Omental fat pad (tissue), 4 donors: ENCODE data around the gene DHX34. TPM values are rescaled to one million over a fixed set of nuclear protein-coding genes. Genes with fewer than 3 reads are reported as not detected.
"Not testable (repeated sequence)": the region's sequence is repeated elsewhere in the genome, so short reads cannot be mapped to it uniquely, and the experiment has no call there.

Source experiments
- ATAC-seq: fragments of 150-250 bp; one replicate; pipeline ENCODE4 v1.9.1; 2016; ENCODE audit warnings: mild to moderate bottlenecking, moderate library complexity; ENCODE audit not compliant: low FRiP score
- DNase-seq: peaks from one replicate; pipeline ENCODE4 v3.0.0-alpha.2; 2019; ENCODE audit warnings: low spot score
- CTCF ChIP-seq, 3 donors: fragments of 450-650 bp; IDR thresholded peaks; one replicate each; pipeline ENCODE4 v1.5.1; 2016 to 2017; ENCODE audit warnings: antibody characterized with exemption in 3 of 3, mild to moderate bottlenecking in 3 of 3, moderate library complexity in 2 of 3
- total RNA-seq, 4 donors: library from RNA; depleted of rRNA; stranded (reverse); fragments of >200 nt; gene quantifications; one replicate each; pipeline ENCODE4 v1.1.0, GENCODE V29; 2016

Gene DHX34
- total RNA-seq, 4 donors from 2014 or later: 9.5 to 22.2 (median 14.7) TPM

DNA sequence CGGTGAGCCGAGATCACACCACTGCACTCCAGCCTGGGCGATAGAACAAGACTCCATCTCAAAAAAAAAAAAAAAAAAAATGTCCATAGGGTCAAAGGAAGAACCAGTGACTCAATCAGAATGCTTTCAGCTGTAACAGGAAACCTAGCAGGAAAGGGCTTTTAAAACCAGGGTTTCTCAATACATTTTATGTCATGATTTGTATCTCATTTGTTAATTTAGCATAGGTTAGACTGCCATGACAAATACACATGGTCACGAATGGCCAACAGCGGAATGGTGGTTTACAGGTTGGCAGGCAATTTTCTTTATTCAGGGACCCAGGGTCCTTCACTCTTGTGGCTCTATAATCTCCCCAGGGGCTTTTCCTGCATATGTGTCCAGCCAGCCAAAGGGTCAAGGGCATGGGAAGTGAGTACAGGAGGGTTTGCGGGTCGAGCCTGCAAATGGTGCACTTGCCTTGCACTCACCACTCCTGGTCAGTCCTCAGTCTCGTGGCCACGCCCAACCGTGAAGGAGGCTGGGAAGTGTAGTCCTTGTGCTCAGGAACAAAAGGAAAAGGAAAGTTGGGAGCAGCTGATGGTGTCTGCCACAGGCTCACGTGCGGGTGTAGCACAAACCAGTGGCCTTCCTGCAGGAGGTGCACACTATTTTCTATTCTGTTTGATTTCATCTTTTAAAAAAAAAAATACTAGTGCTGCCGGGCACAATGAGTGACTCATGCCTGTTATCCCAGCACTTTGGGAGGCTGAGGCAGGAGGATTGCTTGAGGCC is 14.8 kb downstream of the DHX34 start:
- DNase-seq (no peak), ATAC-seq (no peak)
- no peak for TF ChIP-seq CTCF (IDR thresholded peaks at IDR 0.05)

DNA sequence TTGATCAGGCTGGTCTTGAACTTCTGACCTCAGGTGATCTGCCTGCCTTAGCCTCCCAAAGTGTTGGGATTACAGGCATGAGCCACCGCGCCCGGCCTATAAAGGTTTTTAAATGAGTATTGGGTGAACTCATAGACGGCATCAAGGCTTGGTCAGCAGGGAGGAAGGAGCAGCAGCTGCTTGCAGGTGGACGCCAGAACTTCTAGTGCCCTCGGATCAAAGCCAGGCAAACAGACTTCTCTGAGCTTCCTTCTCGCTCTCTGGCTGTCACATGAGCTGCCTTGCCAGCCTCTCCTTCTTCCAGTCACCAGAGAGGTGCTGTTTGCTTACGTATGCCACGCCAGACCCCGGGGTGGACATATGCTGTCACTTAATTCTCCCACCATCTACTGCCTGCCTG is 16.3 kb downstream of the DHX34 start:
- not testable (repeated sequence) for ATAC-seq, DNase-seq

DNA sequence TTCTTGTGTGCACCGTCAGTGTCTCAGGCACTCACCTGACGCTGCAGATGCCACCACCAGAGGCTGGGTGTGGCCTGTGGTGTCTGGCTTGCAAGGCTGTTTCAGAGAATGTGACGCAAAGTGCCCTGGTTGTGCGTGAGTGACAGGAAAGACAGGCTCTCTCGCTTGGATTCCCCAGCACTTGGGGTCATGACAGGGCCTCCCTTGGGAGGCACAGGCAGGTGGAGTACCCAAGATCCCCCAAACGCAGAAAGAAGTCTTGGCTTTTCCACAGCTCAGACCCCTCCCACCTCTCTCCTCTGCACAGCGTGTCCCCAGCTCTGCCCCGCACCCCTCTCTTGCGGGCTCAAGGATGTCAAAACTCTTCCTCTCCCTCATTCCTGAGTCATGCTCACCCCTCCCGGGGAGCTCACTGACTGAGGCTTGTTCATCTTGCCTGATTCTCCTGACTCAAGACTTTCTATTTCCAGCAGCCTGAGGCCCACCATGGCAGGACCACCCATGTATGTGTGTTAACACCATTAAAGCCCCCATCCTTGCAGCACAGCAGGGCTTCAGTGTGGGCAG is 21.0 kb downstream of the DHX34 start:
- ATAC-seq (no peak), DNase-seq (no peak)
- TF ChIP-seq CTCF (IDR thresholded peaks at IDR 0.05): no peak

GRCh38 chr19:47371261-47371660 is 22.1 kb downstream of the DHX34 start:
- no peak for DNase-seq
- no peak for TF ChIP-seq CTCF (IDR thresholded peaks at IDR 0.05)
- no peak for ATAC-seq

DNA sequence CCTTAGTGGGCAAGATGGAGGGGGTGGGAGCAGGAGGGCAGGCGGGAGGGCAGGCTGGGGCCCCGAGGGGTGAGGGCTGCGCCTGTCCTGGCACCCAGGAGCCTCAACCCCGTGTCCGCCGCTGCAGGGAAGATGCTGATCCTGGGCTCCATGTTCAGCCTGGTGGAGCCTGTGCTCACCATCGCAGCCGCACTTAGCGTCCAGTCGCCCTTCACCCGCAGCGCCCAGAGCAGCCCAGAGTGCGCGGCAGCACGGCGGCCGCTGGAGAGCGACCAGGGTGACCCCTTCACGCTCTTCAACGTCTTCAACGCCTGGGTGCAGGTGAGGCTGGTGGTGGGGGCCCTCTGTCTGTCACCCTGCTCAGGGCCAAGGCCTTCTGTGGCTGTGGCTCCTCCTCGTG is 23.5 kb downstream of the DHX34 start:
- no peak for TF ChIP-seq CTCF (IDR thresholded peaks at IDR 0.05)
- no peak for ATAC-seq
- DNase-seq: no peak

DNA sequence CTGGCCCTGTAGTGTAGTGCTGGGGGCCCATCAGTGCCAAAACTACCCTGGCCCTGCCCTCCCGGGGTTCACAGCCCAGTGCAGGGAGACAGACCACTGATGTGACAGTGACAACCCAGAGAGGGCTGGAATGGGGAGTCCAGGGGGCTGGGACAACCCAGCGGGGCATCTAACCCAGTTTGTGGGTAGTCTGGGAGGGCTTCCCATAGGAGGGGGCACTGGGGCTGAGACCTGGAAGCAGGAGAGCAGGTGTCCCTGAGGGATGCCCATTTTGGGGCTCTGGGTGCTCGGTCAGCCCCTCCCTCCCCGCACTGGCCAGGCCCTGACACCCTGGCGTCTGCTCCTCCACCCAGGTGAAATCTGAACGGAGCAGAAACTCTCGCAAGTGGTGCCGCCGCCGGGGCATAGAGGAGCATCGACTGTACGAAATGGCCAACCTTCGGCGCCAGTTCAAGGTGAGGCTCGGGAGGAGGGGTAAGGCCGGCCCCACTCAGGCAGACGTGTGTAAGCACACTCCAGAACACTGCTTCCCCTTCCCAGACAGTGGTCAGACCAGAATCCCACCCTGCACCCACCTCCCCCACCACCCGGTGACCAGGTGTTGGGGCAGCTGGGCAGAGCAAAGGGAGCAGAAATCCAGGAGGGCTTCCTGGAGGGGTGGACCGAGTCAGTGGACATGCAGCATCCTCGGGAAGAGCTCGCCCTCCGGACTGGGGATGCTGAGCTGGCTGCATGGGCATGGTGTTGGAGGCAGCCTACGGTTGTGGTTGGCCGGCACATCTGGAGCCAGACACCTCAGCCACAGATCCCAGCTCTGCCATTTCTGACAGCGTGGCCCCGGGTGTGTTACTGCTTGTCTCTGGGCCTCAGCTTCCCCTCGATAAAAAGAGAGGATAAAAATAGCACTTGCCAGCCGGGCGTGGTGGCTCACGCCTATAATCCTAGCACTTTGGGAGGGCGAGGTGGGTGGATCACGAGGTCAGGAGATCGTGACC is 24.4 kb downstream of the DHX34 start:
- no peak for DNase-seq
- TF ChIP-seq CTCF (IDR thresholded peaks at IDR 0.05): no peak

More for the DNA sequence above, 24.4 kb downstream of the DHX34 start:
- ATAC-seq: no peak
